GM19328 (cell line): Measurements from ENCODE around the gene DEAF1.

Experiments used
- ATAC-seq: cut with Tn5 transposase; IDR thresholded peaks from one replicate; pipeline ENCODE4 v1.9.1; 2021; ENCODE audit warnings: mild to moderate bottlenecking, moderate library complexity; ENCODE audit not compliant: unreplicated experiment

DEAF1 gene

GRCh38 chr11:613369-613968 lies 81.6 kb downstream of the DEAF1 start:
- no peak for ATAC-seq

GRCh38 chr11:612961-613300 lies 82.1 kb downstream of the DEAF1 start:
- no peak for ATAC-seq

- no peak for ATAC-seq
Measured at GRCh38 chr11:612201-612960, 82.6 kb downstream of the DEAF1 start.

GRCh38 chr11:611001-611996 lies 83.7 kb downstream of the DEAF1 start:
- ATAC-seq, result no peak

GRCh38 chr11:610146-610801 lies 84.7 kb downstream of the DEAF1 start:
- ATAC-seq, result no peak

- no peak for ATAC-seq
Measured at GRCh38 chr11:609341-609811, 85.6 kb downstream of the DEAF1 start.

GRCh38 chr11:608791-609251 lies 86.2 kb downstream of the DEAF1 start:
- no peak for ATAC-seq

GRCh38 chr11:607971-608659 lies 86.9 kb downstream of the DEAF1 start:
- ATAC-seq, result no peak

GRCh38 chr11:607020-607780 lies 87.8 kb downstream of the DEAF1 start:
- no peak for ATAC-seq

GRCh38 chr11:606245-606644 lies 88.8 kb downstream of the DEAF1 start:
- ATAC-seq, result no peak

GRCh38 chr11:605286-606129 lies 89.5 kb downstream of the DEAF1 start:
- ATAC-seq, result no peak

GRCh38 chr11:603154-603553 lies 91.9 kb downstream of the DEAF1 start:
- ATAC-seq, result no peak

- ATAC-seq, result no peak
Measured at GRCh38 chr11:601573-602245, 93.3 kb downstream of the DEAF1 start.

- ATAC-seq, result no peak
Measured at GRCh38 chr11:598005-598680, 96.9 kb downstream of the DEAF1 start.

- ATAC-seq, result no peak
Measured at GRCh38 chr11:597166-597725, 97.8 kb downstream of the DEAF1 start.

GRCh38 chr11:596374-596773 lies 98.6 kb downstream of the DEAF1 start:
- no peak for ATAC-seq

- ATAC-seq, result no peak
Measured at GRCh38 chr11:595400-595799, 99.6 kb downstream of the DEAF1 start.
